Brain pericyte (primary cell): Measurements from ENCODE around the gene TSNAXIP1.
"Not testable (repeated sequence)": the region's sequence is repeated elsewhere in the genome, so short reads cannot be mapped to it uniquely, and the experiment has no call there.

Experiments used
- DNase-seq: peaks from one replicate; pipeline ENCODE4 v3.0.0-alpha.2; 2012; ENCODE audit warnings: low read depth, low spot score

Gene TSNAXIP1

GRCh38 chr16:67858500-67858899 lies 51.8 kb downstream of the TSNAXIP1 start:
- DNase-seq, result no peak

GRCh38 chr16:67860589-67861398 lies 54.1 kb downstream of the TSNAXIP1 start:
- no peak for DNase-seq

GRCh38 chr16:67861877-67862276 lies 55.2 kb downstream of the TSNAXIP1 start:
- DNase-seq, result no peak

GRCh38 chr16:67862623-67863583 lies 56.2 kb downstream of the TSNAXIP1 start:
- DNase-seq, result no peak

- not testable (repeated sequence) for DNase-seq
Measured at GRCh38 chr16:67864044-67864443, 57.4 kb downstream of the TSNAXIP1 start.

GRCh38 chr16:67864594-67864993 lies 57.9 kb downstream of the TSNAXIP1 start:
- no peak for DNase-seq

- no peak for DNase-seq
Measured at GRCh38 chr16:67865318-67865717, 58.6 kb downstream of the TSNAXIP1 start.

- no peak for DNase-seq
Measured at GRCh38 chr16:67868290-67868689, 61.6 kb downstream of the TSNAXIP1 start.

GRCh38 chr16:67869653-67870052 lies 63.0 kb downstream of the TSNAXIP1 start:
- no peak for DNase-seq

GRCh38 chr16:67871256-67871655 lies 64.6 kb downstream of the TSNAXIP1 start:
- DNase-seq, result no peak

GRCh38 chr16:67872131-67872630 lies 65.5 kb downstream of the TSNAXIP1 start:
- DNase-seq, result no peak

- DNase-seq, result no peak
Measured at GRCh38 chr16:67872631-67873434, 66.1 kb downstream of the TSNAXIP1 start, which contains the start of gene EDC4. Gene EDC4 (plus strand): TSS chr16:67873052. CDS start chr16:67873262, 210 bp downstream.

GRCh38 chr16:67873435-67874370 lies 67.0 kb downstream of the TSNAXIP1 start:
- DNase-seq, result no peak

- no peak for DNase-seq
Measured at GRCh38 chr16:67874372-67874771, 67.7 kb downstream of the TSNAXIP1 start.

- no peak for DNase-seq
Measured at GRCh38 chr16:67877064-67877463, 70.4 kb downstream of the TSNAXIP1 start.
